Liver (tissue), 9 donors: Measurements from ENCODE around the gene MERTK. TPM values are rescaled to one million over a fixed set of nuclear protein-coding genes. Genes with fewer than 3 reads are reported as not detected.

Experiments used
- DNase-seq: peaks from one replicate; pipeline ENCODE4 v3.0.0-alpha.2; 2017; ENCODE audit warnings: low spot score
- H3K27ac ChIP-seq, 2 donors: one replicate each; pipeline ENCODE4 v1.7.0; 2013; ENCODE audit warnings: inconsistent platforms in 2 of 2, low read length in 2 of 2, control low read depth in 1 of 2, low read depth in 1 of 2, mild to moderate bottlenecking in 1 of 2
- H3K27me3 ChIP-seq, 4 donors: one replicate each; pipeline versions ENCODE4 v1.6.1 to v1.7.0; 2013; ENCODE audit warnings: low read length in 3 of 4, inconsistent platforms in 1 of 4, mild to moderate bottlenecking in 1 of 4, moderate library complexity in 1 of 4; ENCODE audit not compliant: control insufficient read depth in 4 of 4, insufficient read depth in 4 of 4
- H3K36me3 ChIP-seq, 4 donors: one replicate each; pipeline versions ENCODE4 v1.6.1 to v1.7.0; 2013; ENCODE audit warnings: low read length in 3 of 4, mild to moderate bottlenecking in 3 of 4, low read depth in 1 of 4, moderate library complexity in 1 of 4; ENCODE audit not compliant: control insufficient read depth in 4 of 4, insufficient read depth in 3 of 4
- H3K4me1 ChIP-seq, 4 donors: one replicate each; pipeline versions ENCODE4 v1.6.1 to v1.7.0; 2013; ENCODE audit warnings: low read length in 3 of 4, mild to moderate bottlenecking in 3 of 4, moderate library complexity in 1 of 4; ENCODE audit not compliant: control insufficient read depth in 4 of 4, insufficient read depth in 4 of 4
- H3K4me3 ChIP-seq, 3 donors: one replicate each; pipeline versions ENCODE4 v1.6.1 to v1.7.0; 2013; ENCODE audit warnings: low read length in 3 of 3, control low read depth in 1 of 3, low read depth in 1 of 3, mild to moderate bottlenecking in 1 of 3
- H3K9ac ChIP-seq, 2 donors: one replicate each; pipeline ENCODE4 v1.7.0; 2013; ENCODE audit warnings: low read length in 2 of 2, mild to moderate bottlenecking in 2 of 2, moderate library complexity in 2 of 2, control low read depth in 1 of 2, low read depth in 1 of 2
- H3K9me3 ChIP-seq, 4 donors: one replicate each; pipeline versions ENCODE4 v1.6.1 to v1.7.0; 2013; ENCODE audit warnings: low read length in 3 of 4; ENCODE audit not compliant: control insufficient read depth in 4 of 4
- EGR1 ChIP-seq, 2 donors: IDR thresholded peaks; 2 replicates each; pipeline ENCODE4 v1.6.1; 2016 to 2018; ENCODE audit warnings: antibody characterized with exemption in 2 of 2, low read depth in 2 of 2
- FOXA1 ChIP-seq: IDR thresholded peaks from 2 replicates; pipeline ENCODE4 v1.6.1; 2016; ENCODE audit warnings: antibody characterized with exemption
- FOXA2 ChIP-seq: IDR thresholded peaks from 2 replicates; pipeline ENCODE4 v1.6.1; 2016; ENCODE audit warnings: antibody characterized with exemption
- GABPA ChIP-seq, 2 donors: IDR thresholded peaks in 1 of 2; conservative IDR thresholded peaks in 1 of 2; 2 replicates each; pipeline ENCODE4 v1.6.1; 2016; ENCODE audit warnings: antibody characterized with exemption in 2 of 2, mild to moderate bottlenecking in 1 of 2, moderate library complexity in 1 of 2
- HNF4A ChIP-seq, 2 donors: conservative IDR thresholded peaks; 2 replicates each; pipeline ENCODE4 v1.6.1; 2016; ENCODE audit warnings: antibody characterized with exemption in 2 of 2, mild to moderate bottlenecking in 2 of 2
- HNF4G ChIP-seq: IDR thresholded peaks from 2 replicates; pipeline ENCODE4 v1.6.1; 2016; ENCODE audit warnings: antibody characterized with exemption
- JUND ChIP-seq, 2 donors: IDR thresholded peaks; 2 replicates each; pipeline ENCODE4 v1.6.1; 2016; ENCODE audit warnings: antibody characterized with exemption in 2 of 2
- NR2F2 ChIP-seq: IDR thresholded peaks from 2 replicates; pipeline ENCODE4 v1.6.1; 2016; ENCODE audit warnings: antibody characterized with exemption
- RAD21 ChIP-seq, 2 donors: IDR thresholded peaks; 2 replicates each; pipeline ENCODE4 v1.6.1; 2016; ENCODE audit warnings: antibody characterized with exemption in 2 of 2, mild to moderate bottlenecking in 2 of 2
- RXRA ChIP-seq, 2 donors: IDR thresholded peaks; 2 replicates each; pipeline ENCODE4 v1.6.1; 2017 to 2018; ENCODE audit warnings: antibody characterized with exemption in 2 of 2, mild to moderate bottlenecking in 1 of 2
- SP1 ChIP-seq: IDR thresholded peaks from 2 replicates; pipeline ENCODE4 v1.6.1; 2018; ENCODE audit warnings: antibody characterized with exemption, mild to moderate bottlenecking
- TAF1 ChIP-seq: conservative IDR thresholded peaks from 2 replicates; pipeline ENCODE4 v1.6.1; 2016; ENCODE audit warnings: antibody characterized with exemption, mild to moderate bottlenecking
- YY1 ChIP-seq: IDR thresholded peaks from 2 replicates; pipeline ENCODE4 v1.6.1; 2016; ENCODE audit warnings: antibody characterized with exemption, mild to moderate bottlenecking
- WGBS: extraction: QIAGEN DNeasy Blood & Tissue Kit; methylation state at CpG from one replicate; pipeline ENCODE4 v1.1.7; 2013; 5-methylcytosine and 5-hydroxymethylcytosine counted together
- polyA plus RNA-seq, 2 donors: library from polyadenylated mRNA; stranded (reverse) in 1 of 2; unstranded in 1 of 2; fragments of 200-250 nt in 1 of 2; fragments of >200 nt in 1 of 2; fragmentation: Nextera tagmentation in 1 of 2; extraction: Ambion mirVana in 1 of 2; gene quantifications; one replicate each; pipeline versions ENCODE4 v1.2.1 to v1.2.3, GENCODE V29; 2013 to 2015
- total RNA-seq, 2 donors: library from RNA; depleted of rRNA; stranded (reverse); fragments of >200 nt; gene quantifications; one replicate each; pipeline ENCODE4 v1.2.3, GENCODE V29; 2014
- TF ChIP-seq, protein P1 (sequence below): IDR thresholded peaks from 2 replicates; pipeline ENCODE4 v1.6.1; 2016; ENCODE audit warnings: antibody characterized with exemption
- TF ChIP-seq, protein P2 (sequence below): fragments of 150-350 bp; IDR thresholded peaks from 2 replicates; pipeline ENCODE4 v1.5.1; 2017; ENCODE audit warnings: improper control_type of control experiment, low read depth, low read length; ENCODE audit not compliant: missing input control
- TF ChIP-seq, protein P3 (sequence below): IDR thresholded peaks from 2 replicates; pipeline ENCODE4 v1.6.1; 2016; ENCODE audit warnings: antibody characterized with exemption
- TF ChIP-seq, protein P4 (sequence below): IDR thresholded peaks from 2 replicates; pipeline ENCODE4 v1.6.1; 2016; ENCODE audit warnings: antibody characterized with exemption, mild to moderate bottlenecking
- TF ChIP-seq, protein P5 (sequence below): IDR thresholded peaks from 2 replicates; pipeline ENCODE4 v1.6.1; 2016; ENCODE audit warnings: antibody characterized with exemption
- donor health status: healthy.
- donor health status: healthy.
- donor health status: healthy.
- donor health status: healthy.
- donor health status: healthy.

MERTK gene
- total and polyA plus RNA-seq, 4 donors = 6.3 to 34.1 (median 8.2) TPM

DNA sequence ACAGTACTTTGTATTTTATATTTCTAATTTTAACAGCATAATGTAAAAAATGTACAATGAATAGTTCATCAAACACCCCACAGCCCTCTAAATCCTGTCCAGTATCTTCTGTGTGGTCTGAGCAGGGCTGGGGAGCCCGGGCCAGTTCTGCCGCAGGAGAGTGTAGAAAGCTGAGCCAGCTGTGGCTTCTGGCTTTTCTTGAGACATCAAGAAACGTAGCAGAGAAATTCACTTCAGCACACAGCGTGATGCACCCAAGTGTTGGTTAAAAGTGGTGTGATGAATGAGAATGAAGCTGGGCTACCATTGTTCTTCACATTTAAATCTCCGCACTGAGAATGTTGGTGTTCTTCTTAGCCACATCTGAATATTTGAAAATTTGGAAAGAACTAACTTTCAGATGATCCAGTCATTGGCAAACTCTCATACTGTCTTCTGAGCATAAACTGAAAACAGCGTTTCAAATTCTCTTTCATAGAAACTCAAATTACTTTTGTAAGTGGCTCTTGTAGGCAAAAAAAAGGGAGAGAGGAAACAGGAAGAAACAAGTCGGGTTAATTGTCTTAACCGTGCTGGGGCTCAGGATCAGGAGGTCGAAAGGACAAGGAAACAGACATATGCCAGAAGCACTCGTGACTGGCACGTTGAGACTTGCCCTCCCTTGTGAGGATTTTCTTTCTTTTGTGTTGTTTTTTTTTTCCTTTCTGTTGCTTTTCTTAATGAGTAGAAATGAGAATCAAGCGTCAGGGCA is 133.2 kb downstream of the MERTK start:
- DNase-seq = no peak
- H3K36me3 ChIP-seq = peaks cover 0 to 3% (median 0%) of the 10 kb centered on the region in 4 donors
- H3K27ac ChIP-seq = peak overlapping the region in 1 of 2 donors; percentile 19
- TF ChIP-seq NR2F2 (peak; percentile 87), RXRA (IDR thresholded peaks at IDR 0.05) (peak in 1 of 2 donors; percentile 20), RAD21 (IDR thresholded peaks at IDR 0.05) (no peak)
- no peaks in the 10 kb centered on the region for H3K27me3 ChIP-seq
- no peaks in the 10 kb centered on the region for H3K9me3 ChIP-seq
- 40% methylated on average over 12 of the region's 12 CpGs for WGBS
- H3K4me3 ChIP-seq = no peak overlapping the region
- H3K9ac ChIP-seq = no peak overlapping the region
- peaks cover 0 to 7% (median 0%) of the 10 kb centered on the region in 4 donors for H3K4me1 ChIP-seq

DNA sequence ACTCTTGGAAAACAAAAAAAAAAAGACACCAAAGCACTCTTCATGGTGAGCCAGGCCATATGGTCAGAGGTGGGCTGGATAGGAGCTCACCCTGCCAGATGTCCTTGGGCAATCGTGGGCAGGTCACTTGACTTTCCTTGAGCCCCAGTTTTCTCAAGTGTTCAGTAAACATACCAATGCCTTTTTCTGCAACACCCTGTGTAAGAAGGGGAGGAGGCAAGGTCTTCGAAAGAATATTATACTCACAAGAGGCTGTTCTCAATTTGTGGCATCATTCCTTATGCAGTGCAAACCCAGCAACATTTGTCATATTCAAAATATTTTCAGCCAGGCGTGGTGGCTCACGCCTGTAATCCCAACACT is 133.8 kb downstream of the MERTK start:
- H3K9me3 ChIP-seq = no peaks in the 10 kb centered on the region
- 70% methylated on average over 4 of the region's 4 CpGs for WGBS
- H3K27ac ChIP-seq = peak overlapping the region in 1 of 2 donors; percentile 44
- H3K4me3 ChIP-seq = no peak overlapping the region
- H3K9ac ChIP-seq = no peak overlapping the region
- no peak for DNase-seq
- H3K27me3 ChIP-seq = no peaks in the 10 kb centered on the region
- TF ChIP-seq FOXA2 (no peak), NR2F2 (no peak), RXRA (IDR thresholded peaks at IDR 0.05) (no peak), HNF4A (conservative IDR thresholded peaks at IDR 0.05) (no peak), JUND (IDR thresholded peaks at IDR 0.05) (no peak), EGR1 (IDR thresholded peaks at IDR 0.05; ENCODE audit: low read depth in 2 of 2) (no peak), HNF4G (no peak), FOXA1 (no peak), TAF1 (no peak), GABPA (IDR thresholded peaks at IDR 0.05 in 1 of 2, conservative IDR thresholded peaks at IDR 0.05 in 1 of 2) (no peak), RAD21 (IDR thresholded peaks at IDR 0.05) (no peak), YY1 (no peak), SP1 (no peak)
- TF ChIP-seq, protein P1, sequence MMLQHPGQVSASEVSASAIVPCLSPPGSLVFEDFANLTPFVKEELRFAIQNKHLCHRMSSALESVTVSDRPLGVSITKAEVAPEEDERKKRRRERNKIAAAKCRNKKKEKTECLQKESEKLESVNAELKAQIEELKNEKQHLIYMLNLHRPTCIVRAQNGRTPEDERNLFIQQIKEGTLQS = no peak
- TF ChIP-seq, protein P2, sequence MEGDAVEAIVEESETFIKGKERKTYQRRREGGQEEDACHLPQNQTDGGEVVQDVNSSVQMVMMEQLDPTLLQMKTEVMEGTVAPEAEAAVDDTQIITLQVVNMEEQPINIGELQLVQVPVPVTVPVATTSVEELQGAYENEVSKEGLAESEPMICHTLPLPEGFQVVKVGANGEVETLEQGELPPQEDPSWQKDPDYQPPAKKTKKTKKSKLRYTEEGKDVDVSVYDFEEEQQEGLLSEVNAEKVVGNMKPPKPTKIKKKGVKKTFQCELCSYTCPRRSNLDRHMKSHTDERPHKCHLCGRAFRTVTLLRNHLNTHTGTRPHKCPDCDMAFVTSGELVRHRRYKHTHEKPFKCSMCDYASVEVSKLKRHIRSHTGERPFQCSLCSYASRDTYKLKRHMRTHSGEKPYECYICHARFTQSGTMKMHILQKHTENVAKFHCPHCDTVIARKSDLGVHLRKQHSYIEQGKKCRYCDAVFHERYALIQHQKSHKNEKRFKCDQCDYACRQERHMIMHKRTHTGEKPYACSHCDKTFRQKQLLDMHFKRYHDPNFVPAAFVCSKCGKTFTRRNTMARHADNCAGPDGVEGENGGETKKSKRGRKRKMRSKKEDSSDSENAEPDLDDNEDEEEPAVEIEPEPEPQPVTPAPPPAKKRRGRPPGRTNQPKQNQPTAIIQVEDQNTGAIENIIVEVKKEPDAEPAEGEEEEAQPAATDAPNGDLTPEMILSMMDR = no peak
- TF ChIP-seq, protein P3, sequence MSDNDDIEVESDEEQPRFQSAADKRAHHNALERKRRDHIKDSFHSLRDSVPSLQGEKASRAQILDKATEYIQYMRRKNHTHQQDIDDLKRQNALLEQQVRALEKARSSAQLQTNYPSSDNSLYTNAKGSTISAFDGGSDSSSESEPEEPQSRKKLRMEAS = no peak
- TF ChIP-seq, protein P4, sequence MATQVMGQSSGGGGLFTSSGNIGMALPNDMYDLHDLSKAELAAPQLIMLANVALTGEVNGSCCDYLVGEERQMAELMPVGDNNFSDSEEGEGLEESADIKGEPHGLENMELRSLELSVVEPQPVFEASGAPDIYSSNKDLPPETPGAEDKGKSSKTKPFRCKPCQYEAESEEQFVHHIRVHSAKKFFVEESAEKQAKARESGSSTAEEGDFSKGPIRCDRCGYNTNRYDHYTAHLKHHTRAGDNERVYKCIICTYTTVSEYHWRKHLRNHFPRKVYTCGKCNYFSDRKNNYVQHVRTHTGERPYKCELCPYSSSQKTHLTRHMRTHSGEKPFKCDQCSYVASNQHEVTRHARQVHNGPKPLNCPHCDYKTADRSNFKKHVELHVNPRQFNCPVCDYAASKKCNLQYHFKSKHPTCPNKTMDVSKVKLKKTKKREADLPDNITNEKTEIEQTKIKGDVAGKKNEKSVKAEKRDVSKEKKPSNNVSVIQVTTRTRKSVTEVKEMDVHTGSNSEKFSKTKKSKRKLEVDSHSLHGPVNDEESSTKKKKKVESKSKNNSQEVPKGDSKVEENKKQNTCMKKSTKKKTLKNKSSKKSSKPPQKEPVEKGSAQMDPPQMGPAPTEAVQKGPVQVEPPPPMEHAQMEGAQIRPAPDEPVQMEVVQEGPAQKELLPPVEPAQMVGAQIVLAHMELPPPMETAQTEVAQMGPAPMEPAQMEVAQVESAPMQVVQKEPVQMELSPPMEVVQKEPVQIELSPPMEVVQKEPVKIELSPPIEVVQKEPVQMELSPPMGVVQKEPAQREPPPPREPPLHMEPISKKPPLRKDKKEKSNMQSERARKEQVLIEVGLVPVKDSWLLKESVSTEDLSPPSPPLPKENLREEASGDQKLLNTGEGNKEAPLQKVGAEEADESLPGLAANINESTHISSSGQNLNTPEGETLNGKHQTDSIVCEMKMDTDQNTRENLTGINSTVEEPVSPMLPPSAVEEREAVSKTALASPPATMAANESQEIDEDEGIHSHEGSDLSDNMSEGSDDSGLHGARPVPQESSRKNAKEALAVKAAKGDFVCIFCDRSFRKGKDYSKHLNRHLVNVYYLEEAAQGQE = no peak
- TF ChIP-seq, protein P5, sequence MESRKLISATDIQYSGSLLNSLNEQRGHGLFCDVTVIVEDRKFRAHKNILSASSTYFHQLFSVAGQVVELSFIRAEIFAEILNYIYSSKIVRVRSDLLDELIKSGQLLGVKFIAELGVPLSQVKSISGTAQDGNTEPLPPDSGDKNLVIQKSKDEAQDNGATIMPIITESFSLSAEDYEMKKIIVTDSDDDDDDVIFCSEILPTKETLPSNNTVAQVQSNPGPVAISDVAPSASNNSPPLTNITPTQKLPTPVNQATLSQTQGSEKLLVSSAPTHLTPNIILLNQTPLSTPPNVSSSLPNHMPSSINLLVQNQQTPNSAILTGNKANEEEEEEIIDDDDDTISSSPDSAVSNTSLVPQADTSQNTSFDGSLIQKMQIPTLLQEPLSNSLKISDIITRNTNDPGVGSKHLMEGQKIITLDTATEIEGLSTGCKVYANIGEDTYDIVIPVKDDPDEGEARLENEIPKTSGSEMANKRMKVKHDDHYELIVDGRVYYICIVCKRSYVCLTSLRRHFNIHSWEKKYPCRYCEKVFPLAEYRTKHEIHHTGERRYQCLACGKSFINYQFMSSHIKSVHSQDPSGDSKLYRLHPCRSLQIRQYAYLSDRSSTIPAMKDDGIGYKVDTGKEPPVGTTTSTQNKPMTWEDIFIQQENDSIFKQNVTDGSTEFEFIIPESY = no peak
- H3K36me3 ChIP-seq = peaks cover 0 to 3% (median 0%) of the 10 kb centered on the region in 4 donors
- peaks cover 0 to 7% (median 0%) of the 10 kb centered on the region in 4 donors for H3K4me1 ChIP-seq
